ENCODE measurements around the gene CDH5. TPM values are rescaled to one million over a fixed set of nuclear protein-coding genes. Genes with fewer than 3 reads are reported as not detected.

CDH5 gene
- total RNA-seq, 1 experiment from 2014 or later = 3.6 TPM

DNA sequence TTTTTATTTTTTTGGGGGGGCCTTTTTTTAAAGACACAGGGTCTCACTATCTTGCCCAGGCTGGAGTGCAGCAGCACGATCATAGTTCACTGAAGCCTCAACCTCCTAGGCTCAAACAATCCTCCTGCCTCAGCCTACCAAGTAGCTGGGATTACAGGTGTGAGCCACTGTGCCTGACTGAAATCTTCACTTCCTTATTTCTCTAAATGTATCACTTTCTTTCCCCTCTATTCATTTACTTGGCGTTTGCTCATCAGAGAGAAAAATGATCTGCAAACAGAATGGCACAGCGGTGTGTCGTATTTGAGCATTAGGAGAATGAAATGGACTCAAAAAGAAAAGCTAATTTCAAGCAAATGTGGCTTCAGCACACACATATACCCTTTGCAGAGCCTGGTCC lies 44.3 kb upstream of the CDH5 start:
- no peak overlapping the region for H3K27ac ChIP-seq
- intact Hi-C loops (cut with micrococcal nuclease; ENCODE audit: unreplicated experiment) = no loop called here
- no peak overlapping the region for H2AFZ ChIP-seq
- H3K9me3 ChIP-seq (ENCODE audit: insufficient read depth, low read depth) = no peaks in the 10 kb centered on the region
- no TSS peak for BruUV-seq (replicated peaks)
- no peaks in the 10 kb centered on the region for H3K9me2 ChIP-seq (ENCODE audit: insufficient read depth)
- no peak for DNase-seq
- POLR2A ChIA-PET (ENCODE audit: unreplicated experiment) = no interaction called here
- no peak overlapping the region for H3K4me2 ChIP-seq
- no peaks in the 10 kb centered on the region for H3K4me1 ChIP-seq (replicated peaks; ENCODE audit: insufficient read depth)
- no peaks in the 10 kb centered on the region for H3F3A ChIP-seq (ENCODE audit: insufficient read depth, low read depth)
- TF ChIP-seq, protein P1, sequence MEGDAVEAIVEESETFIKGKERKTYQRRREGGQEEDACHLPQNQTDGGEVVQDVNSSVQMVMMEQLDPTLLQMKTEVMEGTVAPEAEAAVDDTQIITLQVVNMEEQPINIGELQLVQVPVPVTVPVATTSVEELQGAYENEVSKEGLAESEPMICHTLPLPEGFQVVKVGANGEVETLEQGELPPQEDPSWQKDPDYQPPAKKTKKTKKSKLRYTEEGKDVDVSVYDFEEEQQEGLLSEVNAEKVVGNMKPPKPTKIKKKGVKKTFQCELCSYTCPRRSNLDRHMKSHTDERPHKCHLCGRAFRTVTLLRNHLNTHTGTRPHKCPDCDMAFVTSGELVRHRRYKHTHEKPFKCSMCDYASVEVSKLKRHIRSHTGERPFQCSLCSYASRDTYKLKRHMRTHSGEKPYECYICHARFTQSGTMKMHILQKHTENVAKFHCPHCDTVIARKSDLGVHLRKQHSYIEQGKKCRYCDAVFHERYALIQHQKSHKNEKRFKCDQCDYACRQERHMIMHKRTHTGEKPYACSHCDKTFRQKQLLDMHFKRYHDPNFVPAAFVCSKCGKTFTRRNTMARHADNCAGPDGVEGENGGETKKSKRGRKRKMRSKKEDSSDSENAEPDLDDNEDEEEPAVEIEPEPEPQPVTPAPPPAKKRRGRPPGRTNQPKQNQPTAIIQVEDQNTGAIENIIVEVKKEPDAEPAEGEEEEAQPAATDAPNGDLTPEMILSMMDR (conservative IDR thresholded peaks at IDR 0.05) = no peak
- TF ChIP-seq EZH2 (IDR thresholded peaks at IDR 0.05; ENCODE audit: low read depth) = no peak
- no peaks in the 10 kb centered on the region for H3K79me2 ChIP-seq (ENCODE audit: low read depth)
- no peak overlapping the region for H3K4me3 ChIP-seq
- H3K27me3 ChIP-seq (ENCODE audit: insufficient read depth, low read depth) = no peaks in the 10 kb centered on the region; the same call in 1 of the 2 replicates
- CTCF ChIA-PET = no interaction called here
- H3K36me3 ChIP-seq (ENCODE audit: low read depth) = no peaks in the 10 kb centered on the region
- H4K20me1 ChIP-seq (ENCODE audit: insufficient read depth) = no peaks in the 10 kb centered on the region

DNA sequence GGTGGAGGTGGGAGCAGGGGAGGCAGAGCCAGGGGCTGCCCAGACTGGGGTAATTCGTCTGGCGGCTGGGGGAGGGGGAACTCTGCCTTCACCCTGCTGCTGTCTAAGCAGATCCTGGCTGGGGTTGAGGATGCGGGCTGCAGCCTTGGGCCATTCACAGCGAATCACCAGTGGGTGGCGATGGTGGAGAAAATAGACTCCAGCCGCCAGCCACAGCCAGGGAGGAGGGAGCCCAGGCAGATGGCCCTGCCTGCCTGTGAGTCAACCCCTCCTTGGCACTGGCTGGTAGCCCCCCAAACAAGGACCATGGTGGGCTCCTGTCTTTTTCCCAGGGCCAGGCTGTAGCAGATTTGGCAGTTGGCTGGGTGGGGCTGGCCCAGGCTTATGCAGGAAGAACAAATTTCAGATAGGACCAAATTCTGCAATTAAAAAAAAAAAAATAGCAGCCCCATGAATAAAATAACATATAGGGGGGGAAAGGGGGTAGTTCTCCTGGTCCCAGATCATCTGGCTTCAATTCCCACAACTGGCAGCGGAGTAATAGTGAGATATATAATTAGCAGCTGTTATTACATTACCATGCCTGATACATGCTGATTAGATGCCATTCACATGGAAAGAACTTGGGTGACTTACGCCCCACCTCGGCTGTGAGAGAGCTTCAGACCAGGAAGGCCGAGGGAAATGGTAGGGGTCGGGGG lies 41.5 kb upstream of the CDH5 start:
- H3K4me1 ChIP-seq (replicated peaks; ENCODE audit: insufficient read depth) = no peaks in the 10 kb centered on the region
- no peaks in the 10 kb centered on the region for H3K9me3 ChIP-seq (ENCODE audit: insufficient read depth, low read depth)
- ChIA-PET POLR2A (ENCODE audit: unreplicated experiment) (no interaction called here), CTCF (interaction anchor here (0.7 kb wide), 1 partner anchor 47 kb away, joined by 3 read pairs; no protein-coding TSS in a partner anchor)
- DNase-seq = peak in 1 of 2 experiments; percentile 26
- no peaks in the 10 kb centered on the region for H4K20me1 ChIP-seq (ENCODE audit: insufficient read depth)
- no peaks in the 10 kb centered on the region for H3K36me3 ChIP-seq (ENCODE audit: low read depth)
- H3K4me2 ChIP-seq = no peak overlapping the region
- intact Hi-C loops (cut with micrococcal nuclease; ENCODE audit: unreplicated experiment) = no loop called here
- H3K9me2 ChIP-seq (ENCODE audit: insufficient read depth) = no peaks in the 10 kb centered on the region
- no peak overlapping the region for H3K4me3 ChIP-seq
- no peaks in the 10 kb centered on the region; the same call in 1 of the 2 replicates for H3K27me3 ChIP-seq (ENCODE audit: insufficient read depth, low read depth)
- H3K79me2 ChIP-seq (ENCODE audit: low read depth) = no peaks in the 10 kb centered on the region
- no peak overlapping the region for H3K27ac ChIP-seq
- BruUV-seq (replicated peaks) = no TSS peak
- no peak overlapping the region for H2AFZ ChIP-seq
- TF ChIP-seq, protein P1 (conservative IDR thresholded peaks at IDR 0.05) = peak; percentile 35; the same call in 1 of the 2 replicates
- TF ChIP-seq EZH2 (IDR thresholded peaks at IDR 0.05; ENCODE audit: low read depth) = no peak
- no peaks in the 10 kb centered on the region for H3F3A ChIP-seq (ENCODE audit: insufficient read depth, low read depth)

DNA sequence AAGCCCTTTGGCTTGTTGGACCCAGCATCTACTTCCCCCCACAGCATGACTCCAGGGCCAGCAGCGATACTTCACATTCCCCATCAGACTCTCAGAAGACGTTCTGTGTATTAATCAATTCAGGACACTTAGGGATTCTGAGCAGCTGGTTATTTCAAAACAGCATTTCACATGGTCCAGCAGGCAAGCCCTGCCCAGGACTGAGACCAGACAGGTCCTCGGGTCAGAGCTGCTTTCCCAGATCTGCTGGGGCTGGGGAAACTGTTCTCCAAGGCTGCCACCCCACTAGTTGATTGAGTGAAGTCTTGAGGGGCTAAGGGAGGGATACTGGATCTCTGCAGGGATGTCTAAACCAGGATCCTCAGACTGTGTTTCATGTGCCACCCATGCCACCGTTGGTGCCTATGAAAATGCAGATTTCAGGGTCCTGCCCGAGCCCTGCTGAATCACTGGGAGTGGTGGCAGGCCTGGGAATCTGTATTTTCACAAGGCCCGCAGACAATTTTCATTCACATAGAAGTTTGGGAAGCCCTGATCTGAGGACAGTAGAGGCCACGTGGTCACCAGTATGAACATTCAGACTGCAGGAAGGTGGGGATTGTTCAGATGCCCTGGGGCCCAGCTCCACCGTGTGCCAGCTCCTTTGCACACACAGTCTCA lies 40.6 kb upstream of the CDH5 start:
- no peak for DNase-seq
- Histone ChIP-seq H3K9me3 (ENCODE audit: insufficient read depth, low read depth) (no peaks in the 10 kb centered on the region), H2AFZ (no peak overlapping the region), H3K4me2 (no peak overlapping the region), H3K27me3 (ENCODE audit: insufficient read depth, low read depth) (no peaks in the 10 kb centered on the region; the same call in 1 of the 2 replicates), H3K4me1 (replicated peaks; ENCODE audit: insufficient read depth) (no peaks in the 10 kb centered on the region), H3K36me3 (ENCODE audit: low read depth) (no peaks in the 10 kb centered on the region), H4K20me1 (ENCODE audit: insufficient read depth) (no peaks in the 10 kb centered on the region), H3K27ac (no peak overlapping the region), H3K9me2 (ENCODE audit: insufficient read depth) (no peaks in the 10 kb centered on the region), H3K4me3 (no peak overlapping the region), H3K79me2 (ENCODE audit: low read depth) (no peaks in the 10 kb centered on the region), H3F3A (ENCODE audit: insufficient read depth, low read depth) (no peaks in the 10 kb centered on the region)
- no peak for TF ChIP-seq EZH2 (IDR thresholded peaks at IDR 0.05; ENCODE audit: low read depth)
- TF ChIP-seq, protein P1 (conservative IDR thresholded peaks at IDR 0.05) = no peak
- no TSS peak for BruUV-seq (replicated peaks)
- intact Hi-C loops (cut with micrococcal nuclease; ENCODE audit: unreplicated experiment) = no loop called here
- ChIA-PET POLR2A (ENCODE audit: unreplicated experiment) (no interaction called here), CTCF (interaction anchor here (0.7 kb wide), 1 partner anchor 48 kb away, joined by 3 read pairs; no protein-coding TSS in a partner anchor)
